Heart left ventricle (tissue), 16 donors: ENCODE data around the gene DUSP7. TPM values are rescaled to one million over a fixed set of nuclear protein-coding genes. Genes with fewer than 3 reads are reported as not detected.

ENCODE experiments used
- ATAC-seq, 4 donors: fragments of 200-7000 bp; cut with Tn5 transposase; one replicate each; pipeline ENCODE4 v1.9.1; 2020 to 2022; ENCODE audit warnings: moderate library complexity in 4 of 4, mild to moderate bottlenecking in 3 of 4, moderate number of reproducible peaks in 1 of 4
- DNase-seq, 5 donors: peaks; one replicate each; pipeline ENCODE4 v3.0.0-alpha.2; 2020
- H3K27ac ChIP-seq, 12 donors: fragments of 200-600 bp; sonication (generic) in 4 of 12; one replicate each; pipeline versions ENCODE4 v1.5.0 to v1.8.0; 2016 to 2022; ENCODE audit warnings: mild to moderate bottlenecking in 2 of 12
- H3K27me3 ChIP-seq, 9 donors: fragments of 200-600 bp; sonication (generic) in 2 of 9; one replicate each; pipeline versions ENCODE4 v1.5.1 to v1.8.0; 2016 to 2022; ENCODE audit warnings: mild to moderate bottlenecking in 3 of 9
- H3K36me3 ChIP-seq, 9 donors: fragments of 200-600 bp; sonication (generic) in 2 of 9; one replicate each; pipeline versions ENCODE4 v1.5.0 to v1.8.0; 2018 to 2022; ENCODE audit warnings: mild to moderate bottlenecking in 2 of 9
- H3K4me1 ChIP-seq, 12 donors: fragments of 200-600 bp; sonication (generic) in 4 of 12; one replicate each; pipeline versions ENCODE4 v1.5.0 to v1.8.0; 2016 to 2022; ENCODE audit warnings: mild to moderate bottlenecking in 3 of 12
- H3K4me3 ChIP-seq, 12 donors: fragments of 200-600 bp; sonication (generic) in 4 of 12; one replicate each; pipeline versions ENCODE4 v1.5.0 to v1.8.0; 2017 to 2022; ENCODE audit warnings: mild to moderate bottlenecking in 9 of 12, moderate library complexity in 4 of 12
- H3K9me3 ChIP-seq, 12 donors: fragments of 200-600 bp; sonication (generic) in 4 of 12; one replicate each; pipeline versions ENCODE4 v1.5.0 to v1.8.0; 2016 to 2022; ENCODE audit warnings: mild to moderate bottlenecking in 1 of 12
- CTCF ChIP-seq, 12 donors: fragments of 200-600 bp; sonication (generic) in 4 of 12; IDR thresholded peaks; one replicate each; pipeline versions ENCODE4 v1.5.0 to v1.8.0; 2018 to 2022; ENCODE audit warnings: antibody characterized with exemption in 12 of 12, mild to moderate bottlenecking in 5 of 12
- POLR2A ChIP-seq, 2 donors: fragments of 450-650 bp; IDR thresholded peaks; one replicate each; pipeline ENCODE4 v1.6.1; 2017; ENCODE audit warnings: antibody characterized with exemption in 2 of 2, mild to moderate bottlenecking in 2 of 2, moderate library complexity in 2 of 2
- WGBS, 4 donors: extraction: QIAGEN DNeasy Blood & Tissue Kit in 2 of 4; methylation state at CpG; one replicate each; pipeline versions ENCODE4 v1.1.5 to v1.1.7; 2013 to 2018; 5-methylcytosine and 5-hydroxymethylcytosine counted together
- intact Hi-C, 10 donors: fragments of 100-400 bp; cut with DNase I; formaldehyde crosslinking; loops; one replicate each; pipeline versions ENCODE4 v1.11.1 to v1.14.2; 2022
- polyA plus RNA-seq, 2 donors: library from polyadenylated mRNA; stranded (reverse); fragments of 200-250 nt; gene quantifications; one replicate each; pipeline ENCODE4 v1.2.3, GENCODE V29; 2013
- total RNA-seq, 9 donors: library from RNA; depleted of rRNA in 2 of 9; stranded (reverse); fragments of >200 nt in 2 of 9; fragmentation: NEBNext Ultra II Directional in 3 of 9; extraction: Animal tissue kit (Norgen Biotek cat#: 25700) in 3 of 9; gene quantifications; one replicate each; pipeline versions ENCODE4 v1.1.0 to v1.2.4, GENCODE V29; 2016 to 2023
- donor health status: ischemic (EF 13 %, LVEDD 7.1; RV severe dilation, severe dysfunction).
- donor health status: healthy with polysubstance abuse.
- donor health status: DM: no; HTN: yes; CAD: no.
- donor health status: DM: no; HTN: no; CAD: no.
- donor health status: ischemic (EF 25% LVEDD 6.9; RV normal size, moderate dysfunction).
- donor health status: ischemic (EF 25% LVEDD 5.7; RV mildly dilated, moderate dysfunction).
- donor health status: healthy.
- donor health status: DM: yes; HTN: yes; CAD: no.
- donor health status: ischemic (EF 35%, LVEDD 5.7; RV mildly dilated, moderate dysfunction).
- donor health status: nonischemic (EF 11% LVEDD 7.7; RV severe dilation, severe dysfunction).
- donor health status: DM: yes; HTN: yes; CAD: no.
- donor health status: PGD.
- donor health status: ischemic (EF 29% LVEDD 5.4; RV normal size, mild dysfunction).
- donor health status: nonischemic (EF 23%, LVEDD 6.1; RV moderate dilation, normal function).

The DUSP7 gene
- total and polyA plus RNA-seq, 11 donors, result 9.2 to 33.2 (median 20.7) TPM

- intact Hi-C loops, result loop anchor here in 6 of 10 donors (5.0 kb wide), 4 partner anchors 33 to 92 kb away; no protein-coding TSS in a partner anchor
- WGBS, 4 donors, result 82 to 85% (median 83%) methylated on average over 15 to 21 of the region's 21 CpGs
- H3K36me3 ChIP-seq, result peaks cover 3 to 60% (median 50%) of the 10 kb centered on the region in 9 donors
Measured at GRCh38 chr3:52050571-52050970, 5.8 kb downstream of the DUSP7 start.

DNA sequence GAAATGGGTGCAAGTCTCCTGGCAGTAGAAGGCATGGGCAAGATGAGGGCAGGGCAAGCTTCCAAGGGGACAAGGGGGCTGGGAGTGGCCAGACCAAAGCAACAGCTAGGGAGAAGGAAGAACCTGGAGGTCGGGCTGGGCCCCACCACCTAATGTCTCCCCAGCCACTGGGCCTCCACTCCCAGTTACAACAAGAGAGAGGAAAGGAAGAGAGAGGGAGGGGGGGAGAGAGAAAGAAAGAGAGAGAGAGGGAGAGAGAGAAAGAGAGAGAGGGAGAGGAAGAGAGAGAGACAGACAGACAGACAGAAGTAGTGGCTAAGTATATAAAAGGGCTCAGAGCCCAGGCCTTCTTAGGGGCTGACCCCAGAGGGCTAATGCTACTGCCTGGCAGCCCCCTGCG, 6.9 kb downstream of the DUSP7 start:
- no peak for ATAC-seq
- no peak for DNase-seq
- peaks cover 22 to 90% (median 79%) of the 10 kb centered on the region in 12 donors for H3K4me1 ChIP-seq
- intact Hi-C loops, result no loop called here
- peak overlapping the region in 6 of 12 donors; percentile 10 to 97 (median 28) for H3K27ac ChIP-seq
- no peaks in the 10 kb centered on the region for H3K27me3 ChIP-seq
- 68 to 82% (median 74%) methylated on average over 2 of the region's 2 CpGs for WGBS, 4 donors
- H3K9me3 ChIP-seq, result no peaks in the 10 kb centered on the region
- no peak overlapping the region for H3K4me3 ChIP-seq
- TF ChIP-seq POLR2A (IDR thresholded peaks at IDR 0.05) (no peak), CTCF (IDR thresholded peaks at IDR 0.05) (no peak)
- peaks cover 3 to 60% (median 50%) of the 10 kb centered on the region in 9 donors for H3K36me3 ChIP-seq

More at GRCh38 chr3:52050571-52050970, 5.8 kb downstream of the DUSP7 start:
- Histone ChIP-seq H3K9me3 (no peaks in the 10 kb centered on the region), H3K4me3 (no peak overlapping the region), H3K27ac (peak overlapping the region in 9 of 12 donors; percentile 6 to 97 (median 91)), H3K4me1 (peaks cover 22 to 96% (median 84%) of the 10 kb centered on the region in 12 donors), H3K27me3 (no peaks in the 10 kb centered on the region)
- DNase-seq, result no peak
- no peak for ATAC-seq
- TF ChIP-seq POLR2A (IDR thresholded peaks at IDR 0.05), result no peak
- TF ChIP-seq CTCF (IDR thresholded peaks at IDR 0.05), result no peak

DNA sequence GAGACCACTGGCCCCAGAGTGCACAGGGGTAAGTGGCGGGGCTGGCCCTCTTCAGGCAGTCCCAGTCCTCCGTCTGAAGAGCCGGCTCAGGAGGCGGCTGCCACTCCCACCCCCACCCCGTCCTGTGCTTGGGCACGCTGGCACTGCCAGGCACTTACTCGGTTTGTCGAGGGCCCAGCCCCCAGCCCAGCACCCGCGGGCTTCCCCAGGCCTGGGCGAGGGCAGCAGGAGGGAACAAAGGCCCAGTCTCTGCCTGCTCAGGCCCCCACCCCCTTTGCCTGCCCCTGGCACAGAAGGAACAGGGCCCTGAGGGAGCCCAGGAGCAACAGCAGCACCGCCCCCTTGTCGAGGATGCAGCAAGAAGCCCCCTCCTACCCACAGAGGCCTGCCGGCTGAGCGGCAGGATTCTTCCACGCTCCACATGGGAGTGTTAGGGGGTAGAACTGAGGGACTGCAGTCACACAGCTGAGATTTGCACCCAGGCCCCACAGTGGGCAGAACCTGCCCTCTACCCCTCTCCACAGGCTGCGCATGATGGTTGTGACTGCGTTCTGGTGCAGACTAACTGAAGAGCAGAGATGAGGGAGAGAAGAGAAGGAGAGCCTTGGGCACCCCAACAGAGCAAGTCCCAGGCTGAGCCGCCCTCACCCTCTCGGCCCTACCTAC, 8.9 kb downstream of the DUSP7 start:
- H3K27me3 ChIP-seq, result no peaks in the 10 kb centered on the region
- peak overlapping the region in 11 of 12 donors; percentile 36 to 81 (median 64) for H3K27ac ChIP-seq
- intact Hi-C loops, result no loop called here
- peaks cover 10 to 69% (median 59%) of the 10 kb centered on the region in 12 donors for H3K4me1 ChIP-seq
- no peak for TF ChIP-seq CTCF (IDR thresholded peaks at IDR 0.05)
- TF ChIP-seq POLR2A (IDR thresholded peaks at IDR 0.05), result no peak
- H3K9me3 ChIP-seq, result no peaks in the 10 kb centered on the region
- ATAC-seq, result peak in 3 of 4 donors; percentile 25 to 33 (median 25)
- H3K4me3 ChIP-seq, result no peak overlapping the region
- 62 to 80% (median 74%) methylated on average over 3 to 20 of the region's 20 CpGs for WGBS, 4 donors
- H3K36me3 ChIP-seq, result peaks cover 3 to 45% (median 42%) of the 10 kb centered on the region in 9 donors
- DNase-seq, result no peak

- TF ChIP-seq POLR2A (IDR thresholded peaks at IDR 0.05) (no peak), CTCF (IDR thresholded peaks at IDR 0.05) (no peak)
- H3K4me1 ChIP-seq, result peaks cover 10 to 64% (median 54%) of the 10 kb centered on the region in 12 donors
- peak in 2 of 4 donors; percentile 1 to 2 for ATAC-seq
- no peak overlapping the region for H3K4me3 ChIP-seq
- intact Hi-C loops, result no loop called here
- H3K36me3 ChIP-seq, result peaks cover 3 to 40% (median 36%) of the 10 kb centered on the region in 9 donors
- WGBS, 4 donors, result 71 to 84% (median 78%) methylated on average over 6 to 7 of the region's 7 CpGs
- no peaks in the 10 kb centered on the region for H3K27me3 ChIP-seq
- no peaks in the 10 kb centered on the region for H3K9me3 ChIP-seq
- H3K27ac ChIP-seq, result peak overlapping the region in 11 of 12 donors; percentile 36 to 81 (median 64)
- no peak for DNase-seq
Measured at GRCh38 chr3:52046902-52047239, 9.5 kb downstream of the DUSP7 start.
